HG03066 (cell line): ENCODE results near the gene NSUN2.
"Not testable (repeated sequence)": the region's sequence is repeated elsewhere in the genome, so short reads cannot be mapped to it uniquely, and the experiment has no call there.

Experiments
- ATAC-seq: cut with Tn5 transposase; IDR thresholded peaks from one replicate; pipeline ENCODE4 v1.9.1; 2021; ENCODE audit warnings: low read depth; ENCODE audit not compliant: unreplicated experiment

Gene NSUN2

GRCh38 chr5:6645571-6646362 is 12.9 kb upstream of the NSUN2 start:
- ATAC-seq: not testable (repeated sequence)

- no peak for ATAC-seq
Measured at GRCh38 chr5:6644794-6645241, 12.0 kb upstream of the NSUN2 start.

- no peak for ATAC-seq
Measured at GRCh38 chr5:6642655-6643054, 9.8 kb upstream of the NSUN2 start.

- ATAC-seq: no peak
Measured at GRCh38 chr5:6638236-6638635, 5.4 kb upstream of the NSUN2 start.

- ATAC-seq: no peak
Measured at GRCh38 chr5:6637590-6637989, 4.7 kb upstream of the NSUN2 start.

- ATAC-seq: no peak
Measured at GRCh38 chr5:6637022-6637421, 4.2 kb upstream of the NSUN2 start.

GRCh38 chr5:6636293-6636692 is 3.4 kb upstream of the NSUN2 start:
- ATAC-seq: no peak

GRCh38 chr5:6634788-6635430 is 2.1 kb upstream of the NSUN2 start:
- no peak for ATAC-seq

- no peak for ATAC-seq
Measured at GRCh38 chr5:6634306-6634705, 1.5 kb upstream of the NSUN2 start.

GRCh38 chr5:6633469-6634245 is 813 bp upstream of the NSUN2 start:
- peak; percentile 44 for ATAC-seq

- peak; percentile 16 for ATAC-seq
Measured at GRCh38 chr5:6632324-6632887, 438 bp downstream of the NSUN2 start.

GRCh38 chr5:6631441-6631840 is 1.4 kb downstream of the NSUN2 start:
- no peak for ATAC-seq

GRCh38 chr5:6626508-6626907 is 6.3 kb downstream of the NSUN2 start:
- ATAC-seq: no peak

GRCh38 chr5:6623941-6624340 is 8.9 kb downstream of the NSUN2 start:
- ATAC-seq: no peak

- ATAC-seq: no peak
Measured at GRCh38 chr5:6623228-6623627, 9.6 kb downstream of the NSUN2 start.

GRCh38 chr5:6616632-6617031 is 16.2 kb downstream of the NSUN2 start:
- ATAC-seq: no peak

- ATAC-seq: no peak
Measured at GRCh38 chr5:6615034-6615815, 17.6 kb downstream of the NSUN2 start.

GRCh38 chr5:6611334-6612256 is 21.2 kb downstream of the NSUN2 start:
- ATAC-seq: no peak

- no peak for ATAC-seq
Measured at GRCh38 chr5:6608016-6608415, 24.8 kb downstream of the NSUN2 start.
